ENCODE data around the gene CLRN3.

DNA sequence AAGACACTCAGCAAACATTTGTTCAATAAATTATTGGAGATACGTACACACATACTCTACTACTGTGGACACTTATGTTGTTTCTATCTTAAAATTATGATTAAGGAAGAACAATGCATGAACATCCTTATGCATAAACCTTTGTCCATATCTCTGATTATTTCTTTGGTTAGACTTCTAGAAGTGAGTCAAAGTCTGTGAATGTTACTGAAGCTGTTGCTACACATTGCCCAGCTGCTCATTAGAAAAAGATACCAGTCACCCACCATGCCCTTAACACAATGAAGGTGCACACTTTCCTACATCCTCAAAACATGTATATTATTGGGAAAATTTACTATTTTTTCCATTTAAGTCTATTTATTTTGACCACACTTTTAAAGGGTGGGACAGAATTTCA is 1.4 kb upstream of the CLRN3 start:
- no peak for TF ChIP-seq POLR2A (IDR thresholded peaks at IDR 0.05; ENCODE audit: low read depth, low read length)
- no peak for TF ChIP-seq POLR2AphosphoS5 (IDR thresholded peaks at IDR 0.05; ENCODE audit: low read depth, low read length)
